SH-SY5Y (cell line): ENCODE data around the gene LGALS16.

Experiments
- GATA2 ChIP-seq: IDR thresholded peaks from 2 replicates; pipeline ENCODE4 v1.6.1; 2011; ENCODE audit warnings: mild to moderate bottlenecking, low read depth, low read length
- GATA3 ChIP-seq: IDR thresholded peaks from 2 replicates; pipeline ENCODE4 v1.6.1; 2011; ENCODE audit warnings: low read depth, mild to moderate bottlenecking, low read length, moderate library complexity

- TF ChIP-seq GATA2 (no peak), GATA3 (no peak)
Measured at GRCh38 chr19:39641773-39642172, 13.9 kb upstream of the LGALS16 start.
